Stimulated activated naive CD8-positive, alpha-beta T cell treated with anti-CD3 and anti-CD28 coated beads, Interleukin-15, amount 100 ng/mL, for 72 hours (primary cell): Measurements from ENCODE around the gene TBC1D22A.
A peak's percentile ranks its signal among the peaks of the same experiment; 100 is the strongest.

Source experiments
- ATAC-seq: fragments of 150-1000 bp; cut with Tn5 transposase; 2 replicates; pipeline ENCODE4 v1.10.0; 2021; ENCODE audit warnings: mild to moderate bottlenecking, moderate library complexity
- DNase-seq, 2 donors: peaks; one replicate each; pipeline ENCODE4 v3.0.0; 2021 to 2022
- H3K27ac Mint-ChIP-seq, 2 donors: one replicate each; pipeline ENCODE4 v1.8.0; 2022; ENCODE audit warnings: mild to moderate bottlenecking in 2 of 2, mixed read lengths in 2 of 2, moderate library complexity in 2 of 2
- H3K27me3 Mint-ChIP-seq: one replicate; pipeline ENCODE4 v1.8.0; 2022; ENCODE audit warnings: mixed read lengths
- H3K4me1 Mint-ChIP-seq: one replicate; pipeline ENCODE4 v1.8.0; 2022; ENCODE audit warnings: mild to moderate bottlenecking, mixed read lengths
- H3K4me3 Mint-ChIP-seq, 2 donors: one replicate each; pipeline ENCODE4 v1.8.0; 2022; ENCODE audit warnings: mild to moderate bottlenecking in 2 of 2, mixed read lengths in 2 of 2, moderate library complexity in 1 of 2
- H3K9me3 Mint-ChIP-seq, 2 donors: one replicate each; pipeline ENCODE4 v1.8.0; 2022; ENCODE audit warnings: mixed read lengths in 2 of 2

Gene TBC1D22A

GRCh38 chr22:46916886-46917770, 154.7 kb downstream of the TBC1D22A start:
- Mint-ChIP-seq H3K4me3 (no peak overlapping the region), H3K27ac (peak overlapping the region; percentile 34 to 83), H3K27me3 (no peaks in the 10 kb centered on the region), H3K4me1 (peaks cover 7% of the 10 kb centered on the region), H3K9me3 (peaks cover 4% of the 10 kb centered on the region in 2 donors)
- ATAC-seq (no peak), DNase-seq (no peak)

- H3K27ac Mint-ChIP-seq = no peak overlapping the region
- DNase-seq (no peak), ATAC-seq (no peak)
- peaks cover 5 to 8% of the 10 kb centered on the region in 2 donors for H3K9me3 Mint-ChIP-seq
- H3K4me3 Mint-ChIP-seq = no peak overlapping the region
- no peaks in the 10 kb centered on the region for H3K27me3 Mint-ChIP-seq
- peaks cover 7% of the 10 kb centered on the region for H3K4me1 Mint-ChIP-seq
Measured at GRCh38 chr22:46917771-46918101, 155.3 kb downstream of the TBC1D22A start.

GRCh38 chr22:46918197-46918596, 155.7 kb downstream of the TBC1D22A start:
- DNase-seq (no peak), ATAC-seq (no peak)
- H3K27me3 Mint-ChIP-seq = no peaks in the 10 kb centered on the region
- peaks cover 7% of the 10 kb centered on the region for H3K4me1 Mint-ChIP-seq
- peak overlapping the region in 1 of 2 donors; percentile 55 for H3K27ac Mint-ChIP-seq
- H3K9me3 Mint-ChIP-seq = peaks cover 5 to 8% of the 10 kb centered on the region in 2 donors
- no peak overlapping the region for H3K4me3 Mint-ChIP-seq

- ATAC-seq (no peak), DNase-seq (no peak)
- Mint-ChIP-seq H3K27ac (no peak overlapping the region), H3K27me3 (no peaks in the 10 kb centered on the region), H3K9me3 (peaks cover 5 to 8% of the 10 kb centered on the region in 2 donors), H3K4me3 (no peak overlapping the region), H3K4me1 (no peaks in the 10 kb centered on the region)
Measured at GRCh38 chr22:46922037-46922436, 159.6 kb downstream of the TBC1D22A start.

- Mint-ChIP-seq H3K27ac (no peak overlapping the region), H3K4me3 (no peak overlapping the region), H3K9me3 (peaks cover 5 to 8% of the 10 kb centered on the region in 2 donors), H3K4me1 (no peaks in the 10 kb centered on the region), H3K27me3 (no peaks in the 10 kb centered on the region)
- DNase-seq (no peak), ATAC-seq (no peak)
Measured at GRCh38 chr22:46923394-46923793, 160.9 kb downstream of the TBC1D22A start.

- ATAC-seq (no peak), DNase-seq (no peak)
- no peaks in the 10 kb centered on the region for H3K4me1 Mint-ChIP-seq
- H3K4me3 Mint-ChIP-seq = no peak overlapping the region
- no peaks in the 10 kb centered on the region for H3K27me3 Mint-ChIP-seq
- H3K9me3 Mint-ChIP-seq = peaks cover 5 to 8% of the 10 kb centered on the region in 2 donors
- H3K27ac Mint-ChIP-seq = no peak overlapping the region
Measured at GRCh38 chr22:46925818-46926217, 163.4 kb downstream of the TBC1D22A start.

- H3K4me3 Mint-ChIP-seq = no peak overlapping the region
- peak overlapping the region in 1 of 2 donors; percentile 4 for H3K27ac Mint-ChIP-seq
- peaks cover 13% of the 10 kb centered on the region for H3K4me1 Mint-ChIP-seq
- no peak for DNase-seq
- H3K9me3 Mint-ChIP-seq = no peaks in the 10 kb centered on the region
- H3K27me3 Mint-ChIP-seq = no peaks in the 10 kb centered on the region
- ATAC-seq = no peak
Measured at GRCh38 chr22:46929046-46929709, 166.7 kb downstream of the TBC1D22A start.

GRCh38 chr22:46929710-46930204, 167.3 kb downstream of the TBC1D22A start:
- H3K4me1 Mint-ChIP-seq = peaks cover 19% of the 10 kb centered on the region

GRCh38 chr22:46931414-46931813, 169.0 kb downstream of the TBC1D22A start:
- no peak for ATAC-seq
- DNase-seq = no peak
- no peaks in the 10 kb centered on the region for H3K27me3 Mint-ChIP-seq
- no peak overlapping the region for H3K27ac Mint-ChIP-seq
- no peaks in the 10 kb centered on the region for H3K9me3 Mint-ChIP-seq
- peaks cover 36% of the 10 kb centered on the region for H3K4me1 Mint-ChIP-seq
- H3K4me3 Mint-ChIP-seq = no peak overlapping the region

More at GRCh38 chr22:46929710-46930204, 167.3 kb downstream of the TBC1D22A start:
- Mint-ChIP-seq H3K9me3 (no peaks in the 10 kb centered on the region), H3K4me3 (no peak overlapping the region), H3K27ac (no peak overlapping the region), H3K27me3 (no peaks in the 10 kb centered on the region)
- ATAC-seq = no peak
- DNase-seq = no peak

GRCh38 chr22:46931881-46932280, 169.4 kb downstream of the TBC1D22A start:
- Mint-ChIP-seq H3K4me3 (no peak overlapping the region), H3K9me3 (no peaks in the 10 kb centered on the region), H3K27ac (no peak overlapping the region), H3K27me3 (no peaks in the 10 kb centered on the region), H3K4me1 (peaks cover 36% of the 10 kb centered on the region)
- DNase-seq = no peak
- ATAC-seq = no peak

GRCh38 chr22:46933040-46933930, 170.8 kb downstream of the TBC1D22A start:
- Mint-ChIP-seq H3K9me3 (no peaks in the 10 kb centered on the region), H3K4me3 (no peak overlapping the region), H3K4me1 (peaks cover 36% of the 10 kb centered on the region), H3K27ac (peak overlapping the region in 1 of 2 donors; percentile 52), H3K27me3 (no peaks in the 10 kb centered on the region)
- DNase-seq (no peak), ATAC-seq (no peak)

- Mint-ChIP-seq H3K27me3 (no peaks in the 10 kb centered on the region), H3K27ac (peak overlapping the region in 1 of 2 donors; percentile 83), H3K9me3 (no peaks in the 10 kb centered on the region), H3K4me3 (peak overlapping the region; percentile 12 to 49), H3K4me1 (peaks cover 36% of the 10 kb centered on the region)
- DNase-seq (no peak), ATAC-seq (no peak)
Measured at GRCh38 chr22:46934172-46934745, 171.8 kb downstream of the TBC1D22A start.

- peak; percentile 96 for ATAC-seq
- H3K9me3 Mint-ChIP-seq = no peaks in the 10 kb centered on the region
- H3K4me1 Mint-ChIP-seq = peaks cover 36% of the 10 kb centered on the region
- H3K27ac Mint-ChIP-seq = peak overlapping the region in 1 of 2 donors; percentile 83
- peak; percentile 10 to 41 for DNase-seq
- peak overlapping the region; percentile 12 to 49 for H3K4me3 Mint-ChIP-seq
- no peaks in the 10 kb centered on the region for H3K27me3 Mint-ChIP-seq
Measured at GRCh38 chr22:46934746-46935491, 172.5 kb downstream of the TBC1D22A start.
